NCI-H2081 treated with DMSO at 0.1 percent for 48 hours (cell line): ENCODE data around the gene CLIC6.

ENCODE experiments used
- DNase-seq: peaks from one replicate; lab custom pipeline; 2025; lab: John Stamatoyannopoulos, UW

CLIC6 gene

DNA sequence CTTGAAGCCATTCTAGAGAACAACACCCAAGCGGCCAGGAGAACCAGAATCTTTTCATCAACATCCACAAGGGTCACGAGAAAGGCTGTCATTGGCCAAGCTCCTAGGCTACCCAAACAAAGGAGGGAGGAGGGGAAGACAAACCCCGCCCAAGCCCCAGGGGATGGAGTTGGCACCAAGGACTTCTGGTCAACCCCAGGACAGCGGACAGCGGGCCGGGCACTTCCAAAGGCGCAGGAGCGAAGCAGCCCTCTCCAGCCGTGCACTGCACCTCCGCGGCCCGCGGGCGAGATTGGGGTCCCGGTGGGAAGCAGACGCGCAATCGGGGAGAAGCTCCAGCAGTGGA lies at the start of gene CLIC6:
Gene CLIC6, plus strand, starts transcription at position 192 of the 346 bp plus-strand sequence. CDS start 395 bp downstream, outside the sequence.
- no peak for DNase-seq

GRCh38 chr21:34619841-34620665 lies 48.7 kb upstream of the CLIC6 start:
- no peak for DNase-seq

GRCh38 chr21:34621434-34622350 lies 47.1 kb upstream of the CLIC6 start:
- no peak for DNase-seq

- DNase-seq, result no peak
Observed at GRCh38 chr21:34623516-34623915, 45.3 kb upstream of the CLIC6 start.

- DNase-seq, result no peak
Observed at GRCh38 chr21:34625030-34625593, 43.7 kb upstream of the CLIC6 start.

GRCh38 chr21:34626131-34626530 lies 42.7 kb upstream of the CLIC6 start:
- DNase-seq, result no peak

DNA sequence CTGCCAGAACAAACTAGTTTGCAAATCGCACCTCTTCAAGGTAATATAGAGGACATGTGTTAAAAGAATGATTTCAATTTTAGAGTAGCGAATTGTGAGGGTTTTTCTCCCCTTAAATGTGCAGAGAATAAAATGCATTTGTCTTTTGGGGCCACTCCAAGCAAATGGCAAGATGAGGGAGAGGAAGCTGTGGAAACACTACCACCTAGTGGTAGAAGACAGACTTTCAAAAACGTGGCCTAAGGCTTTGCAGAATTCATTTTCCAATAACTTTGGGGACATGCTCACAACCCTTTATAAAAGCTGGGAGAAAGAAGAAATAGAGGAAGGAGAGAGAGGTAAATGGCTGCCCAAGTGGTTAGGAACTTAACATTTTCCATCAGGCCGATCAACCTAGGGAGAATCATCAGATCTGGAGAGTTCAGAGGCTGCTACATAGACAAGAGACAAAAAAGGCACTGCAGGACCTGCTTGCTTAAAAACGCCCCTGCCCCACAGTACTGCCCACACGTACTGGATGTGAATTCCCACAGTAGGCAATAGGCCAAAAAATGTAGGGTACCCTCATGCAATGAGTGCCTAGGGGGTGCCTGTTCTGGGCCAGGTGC lies 38.2 kb upstream of the CLIC6 start:
- DNase-seq, result peak; percentile 15

DNA sequence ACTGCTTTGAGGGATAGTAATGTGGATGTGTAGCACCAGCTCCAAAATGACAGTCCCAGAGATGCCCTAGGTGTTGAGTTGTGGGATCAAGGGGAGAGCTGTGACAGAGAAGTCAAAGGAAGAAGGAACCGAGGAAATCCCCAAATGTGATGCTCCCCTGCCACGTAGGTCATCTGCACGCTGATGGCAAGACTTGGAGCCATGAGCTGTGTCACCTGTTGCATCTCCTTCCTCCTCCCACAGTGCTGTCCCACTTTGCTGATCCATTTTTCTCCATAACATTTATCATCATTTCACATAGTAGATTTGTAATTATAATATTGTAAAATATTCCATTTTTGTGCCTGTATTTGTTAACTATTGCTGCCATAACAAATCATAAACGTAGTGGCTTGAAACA lies 36.3 kb upstream of the CLIC6 start:
- no peak for DNase-seq

- no peak for DNase-seq
Observed at GRCh38 chr21:34635307-34635706, 33.5 kb upstream of the CLIC6 start.

DNA sequence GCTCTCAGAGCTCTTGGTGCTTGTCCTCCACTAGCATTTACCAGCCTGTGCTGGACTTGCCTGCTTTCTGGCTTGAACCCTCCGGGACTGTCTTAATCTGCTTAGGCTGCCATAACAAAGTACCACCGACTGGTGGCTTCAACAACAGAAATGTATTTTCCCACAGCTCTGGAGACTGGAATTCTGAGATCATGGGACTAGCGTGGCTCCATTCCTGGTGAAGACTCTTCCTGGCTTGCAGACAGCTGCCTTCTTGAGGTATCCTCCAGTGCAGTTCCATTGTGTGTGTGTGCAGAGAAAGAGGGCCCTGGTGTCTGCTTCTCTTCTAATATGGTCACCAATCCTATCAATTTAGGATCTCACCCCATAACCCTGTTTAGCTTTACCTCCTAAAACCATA lies 31.8 kb upstream of the CLIC6 start:
- no peak for DNase-seq

- no peak for DNase-seq
Observed at GRCh38 chr21:34639250-34639649, 29.5 kb upstream of the CLIC6 start.

GRCh38 chr21:34639882-34640788 lies 28.7 kb upstream of the CLIC6 start:
- DNase-seq, result no peak

DNA sequence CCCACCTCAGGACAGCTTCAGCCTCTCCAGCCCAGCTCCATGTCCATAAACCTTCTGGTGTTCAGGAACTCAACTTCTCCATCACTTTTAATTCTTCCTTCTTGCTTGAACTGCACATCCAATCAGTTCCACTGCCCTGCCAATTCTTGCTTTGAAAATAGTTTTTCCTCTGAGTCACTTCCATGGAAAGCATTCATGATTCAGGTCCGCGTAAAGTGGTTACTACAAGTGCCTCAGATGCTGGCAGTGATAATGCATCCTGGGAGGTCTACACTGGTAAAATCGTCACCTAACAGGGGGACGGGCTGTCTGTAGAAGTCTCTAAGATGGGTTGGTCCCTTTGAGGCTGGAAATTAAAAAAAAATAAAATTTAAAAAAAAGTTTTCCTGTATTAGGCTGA lies 27.9 kb upstream of the CLIC6 start:
- DNase-seq, result no peak

DNA sequence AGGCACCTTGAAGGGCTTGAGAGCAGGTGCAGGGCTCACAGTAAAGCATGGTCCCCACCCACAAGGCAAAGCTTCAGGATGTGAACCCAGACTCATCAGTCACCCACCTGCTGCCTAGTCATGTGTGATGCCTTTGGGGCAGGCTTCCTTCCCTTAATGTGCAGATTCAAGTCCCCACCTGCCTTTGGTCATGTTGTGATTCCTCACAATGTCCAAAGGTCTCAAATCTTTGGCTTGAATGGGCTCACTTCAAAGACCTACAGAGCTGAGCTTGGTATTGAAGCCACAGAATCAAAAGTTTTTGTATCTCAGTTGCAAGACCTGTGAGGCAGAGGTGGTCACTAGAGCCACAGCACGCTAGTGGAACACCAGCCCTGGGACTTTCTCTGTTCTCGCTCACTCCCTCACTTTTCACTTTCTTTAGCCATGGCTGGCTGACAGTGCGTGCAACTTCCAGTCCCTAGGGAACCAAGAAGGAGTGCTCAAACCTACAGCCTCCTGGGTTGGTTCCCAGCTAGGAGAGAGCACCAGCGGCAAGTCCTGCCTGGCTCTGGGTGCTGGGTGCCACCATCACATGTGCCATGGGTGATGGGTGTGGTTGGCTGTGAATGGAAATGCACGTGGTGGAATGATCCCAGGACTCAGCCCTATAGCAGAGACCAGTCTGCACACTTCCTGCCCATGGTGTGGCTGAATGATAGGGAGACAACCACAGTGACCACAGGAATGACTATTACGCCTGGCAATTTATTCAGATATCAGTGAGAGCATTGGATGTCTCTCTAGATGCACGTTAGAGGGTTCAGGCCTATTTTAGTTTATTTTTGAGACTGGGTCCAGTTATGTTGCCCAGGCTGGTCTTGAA lies 26.4 kb upstream of the CLIC6 start:
- DNase-seq, result no peak

DNA sequence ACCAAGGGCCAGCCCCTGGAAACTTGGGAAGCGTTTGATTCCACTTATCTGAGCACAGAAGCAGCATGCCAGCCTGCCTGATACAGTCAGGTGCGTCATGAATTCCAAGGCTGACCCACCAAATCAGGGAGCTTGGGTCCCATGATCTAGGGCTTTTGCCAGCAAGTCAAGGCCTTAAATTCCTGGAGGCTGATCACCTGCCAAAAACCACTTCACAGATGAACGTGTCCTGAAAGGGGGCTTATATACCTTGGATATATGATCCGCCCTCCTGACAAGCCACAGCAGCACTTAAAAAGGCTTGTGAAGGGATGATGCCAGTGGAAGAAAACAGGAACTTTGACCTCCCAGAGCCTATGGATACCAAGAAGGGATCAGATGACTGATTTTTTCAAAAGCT lies 24.0 kb upstream of the CLIC6 start:
- DNase-seq, result no peak

- DNase-seq, result no peak
Observed at GRCh38 chr21:34647555-34647954, 21.2 kb upstream of the CLIC6 start.

GRCh38 chr21:34648739-34649297 lies 20.0 kb upstream of the CLIC6 start:
- DNase-seq, result no peak

GRCh38 chr21:34649400-34649799 lies 19.4 kb upstream of the CLIC6 start:
- no peak for DNase-seq

DNA sequence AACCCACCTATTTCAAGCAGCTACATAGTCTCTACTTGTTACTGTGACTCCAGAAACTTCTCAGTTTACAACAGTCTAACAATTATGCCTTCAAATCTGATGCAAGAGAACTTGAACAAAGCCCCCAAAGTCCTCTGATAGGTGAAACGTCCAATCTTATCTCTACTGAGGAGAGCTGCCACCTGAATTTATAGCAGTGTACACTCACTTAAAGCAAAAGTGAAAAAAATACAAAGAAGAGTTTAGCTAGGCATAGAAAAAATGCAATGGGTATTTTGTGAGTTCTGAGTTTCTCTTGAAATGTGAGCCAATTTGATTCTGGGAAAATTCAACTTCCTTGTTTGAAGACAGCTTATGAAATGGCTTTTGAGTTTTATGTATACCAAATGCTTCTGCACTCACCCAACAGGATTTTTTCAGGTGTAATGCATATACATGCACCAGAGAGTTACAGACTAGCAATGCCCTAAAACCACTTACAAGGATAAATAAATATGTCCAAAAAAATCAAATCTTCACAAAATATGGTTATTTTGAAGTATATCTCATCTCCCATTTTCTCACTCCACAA lies 17.8 kb upstream of the CLIC6 start:
- DNase-seq, result no peak

DNA sequence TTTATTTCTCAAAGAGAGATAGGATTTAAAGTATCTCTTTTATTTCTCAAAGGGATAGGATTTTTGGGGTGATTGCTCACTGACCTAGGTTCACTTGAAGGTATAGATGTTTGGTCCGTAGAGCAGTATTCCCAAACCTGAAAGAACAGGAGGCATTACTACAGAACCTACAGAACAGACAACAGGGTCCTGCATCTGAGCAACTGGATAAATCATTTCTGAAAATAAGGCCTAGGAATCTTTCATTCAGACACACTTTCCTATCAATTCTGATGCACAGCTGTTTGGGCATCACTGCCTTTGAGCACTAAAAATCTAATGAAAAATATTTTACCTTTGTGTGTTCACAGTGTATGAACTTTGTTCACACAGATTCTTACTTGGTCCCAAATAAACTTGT lies 17.2 kb upstream of the CLIC6 start:
- no peak for DNase-seq
